SK-N-SH treated with all-trans-retinoic acid at 6 μM for 48 hours (cell line): ENCODE results near the gene POLD4.
A peak's percentile ranks its signal among the peaks of the same experiment; 100 is the strongest.
"Not testable (repeated sequence)": the region's sequence is repeated elsewhere in the genome, so short reads cannot be mapped to it uniquely, and the experiment has no call there.

ENCODE experiments used
- ATAC-seq: fragments of 200-7000 bp; cut with Tn5 transposase; 3 replicates; pipeline ENCODE4 v1.9.1; 2020; ENCODE audit warnings: mild to moderate bottlenecking, moderate library complexity
- ARNTL ChIP-seq: fragments of 450-650 bp; formaldehyde crosslinking; IDR thresholded peaks from 2 replicates; pipeline ENCODE4 v1.5.0; 2020; ENCODE audit warnings: low read depth, mild to moderate bottlenecking, moderate library complexity, borderline replicate concordance
- BACH2 ChIP-seq: fragments of 250-450 bp; sonication (Bioruptor Pico); IDR thresholded peaks from 2 replicates; pipeline ENCODE4 v1.9.0; 2021; ENCODE audit warnings: mild to moderate bottlenecking, borderline replicate concordance
- CREB5 ChIP-seq: fragments of 250-450 bp; sonication (Bioruptor Pico); IDR thresholded peaks from 2 replicates; pipeline ENCODE4 v1.5.1; 2020; ENCODE audit warnings: low read depth, mild to moderate bottlenecking, moderate library complexity
- CSDC2 ChIP-seq: fragments of 250-450 bp; sonication (Bioruptor Pico); IDR thresholded peaks from 2 replicates; pipeline ENCODE4 v1.5.0; 2020; ENCODE audit warnings: mild to moderate bottlenecking, moderate library complexity
- CSRNP3 ChIP-seq: fragments of 250-450 bp; sonication (Bioruptor Pico); IDR thresholded peaks from 2 replicates; pipeline ENCODE4 v1.5.1; 2021; ENCODE audit warnings: mild to moderate bottlenecking, moderate library complexity
- ESRRG ChIP-seq: fragments of 250-450 bp; sonication (Bioruptor Pico); IDR thresholded peaks from 2 replicates; pipeline ENCODE4 v1.6.1; 2021; ENCODE audit warnings: mild to moderate bottlenecking
- GLIS3 ChIP-seq: fragments of 250-450 bp; sonication (Bioruptor Pico); IDR thresholded peaks from 2 replicates; pipeline ENCODE4 v1.5.0; 2020; ENCODE audit warnings: mild to moderate bottlenecking, moderate library complexity
- ISL1 ChIP-seq: fragments of 250-450 bp; sonication (Bioruptor Pico); IDR thresholded peaks from 2 replicates; pipeline ENCODE4 v2.1.2; 2022; ENCODE audit warnings: mild to moderate bottlenecking, moderate library complexity
- OSR1 ChIP-seq: fragments of 250-450 bp; sonication (Bioruptor Pico); IDR thresholded peaks from 2 replicates; pipeline ENCODE4 v1.8.0; 2022; ENCODE audit warnings: moderate library complexity, mild to moderate bottlenecking, inconsistent platforms
- PATZ1 ChIP-seq: fragments of 250-450 bp; sonication (Bioruptor Pico); IDR thresholded peaks from 2 replicates; pipeline ENCODE4 v1.8.0; 2020; ENCODE audit warnings: mild to moderate bottlenecking, moderate library complexity, borderline replicate concordance
- POU6F1 ChIP-seq: fragments of 250-450 bp; sonication (Bioruptor Pico); IDR thresholded peaks from 2 replicates; pipeline ENCODE4 v1.8.0; 2021; ENCODE audit warnings: low read depth, mild to moderate bottlenecking, moderate library complexity, borderline replicate concordance
- PPARA ChIP-seq: fragments of 250-450 bp; sonication (Bioruptor Pico); IDR thresholded peaks from 2 replicates; pipeline ENCODE4 v1.5.0; 2020; ENCODE audit warnings: mild to moderate bottlenecking, borderline replicate concordance
- RARB ChIP-seq: fragments of 250-450 bp; sonication (Bioruptor Pico); IDR thresholded peaks from 2 replicates; pipeline ENCODE4 v1.8.0; 2021; ENCODE audit warnings: mild to moderate bottlenecking, moderate library complexity
- SNAI2 ChIP-seq: fragments of 250-450 bp; sonication (Bioruptor Pico); IDR thresholded peaks from 2 replicates; pipeline ENCODE4 v1.5.0; 2020; ENCODE audit warnings: mild to moderate bottlenecking, moderate library complexity
- TCF4 ChIP-seq: fragments of 250-450 bp; sonication (Bioruptor Pico); IDR thresholded peaks from 2 replicates; pipeline ENCODE4 v1.8.0; 2021; ENCODE audit warnings: mild to moderate bottlenecking, moderate library complexity, borderline replicate concordance
- TOX ChIP-seq: fragments of 250-450 bp; sonication (Bioruptor Pico); IDR thresholded peaks from 2 replicates; pipeline ENCODE4 v1.8.0; 2021; ENCODE audit warnings: mild to moderate bottlenecking, moderate library complexity, borderline replicate concordance
- TSHZ2 ChIP-seq: fragments of 250-450 bp; sonication (Bioruptor Pico); IDR thresholded peaks from 2 replicates; pipeline ENCODE4 v1.5.0; 2020; ENCODE audit warnings: mild to moderate bottlenecking, moderate library complexity
- ZC3H10 ChIP-seq: fragments of 250-450 bp; sonication (Bioruptor Pico); IDR thresholded peaks from 2 replicates; pipeline ENCODE4 v1.5.1; 2021; ENCODE audit warnings: mild to moderate bottlenecking, moderate library complexity
- ZFP3 ChIP-seq: fragments of 250-450 bp; sonication (Bioruptor Pico); IDR thresholded peaks from 2 replicates; pipeline ENCODE4 v1.5.0; 2020; ENCODE audit warnings: mild to moderate bottlenecking, moderate library complexity
- ZNF565 ChIP-seq: fragments of 450-650 bp; formaldehyde crosslinking; conservative IDR thresholded peaks from 2 replicates; pipeline ENCODE4 v1.5.0; 2020; ENCODE audit warnings: low read depth, mild to moderate bottlenecking, moderate library complexity
- ZNF70 ChIP-seq: fragments of 450-650 bp; formaldehyde crosslinking; IDR thresholded peaks from 2 replicates; pipeline ENCODE4 v1.5.0; 2020; ENCODE audit warnings: mild to moderate bottlenecking, moderate library complexity
- ZNF8 ChIP-seq: fragments of 450-650 bp; formaldehyde crosslinking; IDR thresholded peaks from 2 replicates; pipeline ENCODE4 v1.5.0; 2020; ENCODE audit warnings: mild to moderate bottlenecking, moderate library complexity

Gene POLD4

GRCh38 chr11:67320011-67320410, 33.3 kb downstream of the POLD4 start:
- TF ChIP-seq ESRRG (CRISPR knock-in tag) (no peak), PPARA (CRISPR knock-in tag) (no peak), ARNTL (CRISPR knock-in tag) (no peak), ZC3H10 (CRISPR knock-in tag) (no peak), RARB (no peak), ISL1 (no peak), ZNF70 (CRISPR knock-in tag) (no peak), ZNF8 (CRISPR knock-in tag) (no peak), TCF4 (CRISPR knock-in tag) (no peak), GLIS3 (CRISPR knock-in tag) (no peak), TSHZ2 (no peak), PATZ1 (CRISPR knock-in tag) (no peak), CSDC2 (CRISPR knock-in tag) (no peak), CSRNP3 (no peak), ZNF565 (CRISPR knock-in tag) (no peak), CREB5 (no peak), OSR1 (CRISPR knock-in tag) (no peak), BACH2 (CRISPR knock-in tag) (no peak), SNAI2 (CRISPR knock-in tag) (no peak), ZFP3 (CRISPR knock-in tag) (no peak)
- no peak for ATAC-seq

GRCh38 chr11:67318876-67319275, 34.5 kb downstream of the POLD4 start:
- not testable (repeated sequence) for ATAC-seq

GRCh38 chr11:67317888-67318555, 35.3 kb downstream of the POLD4 start:
- peak; percentile 46 for ATAC-seq

More at GRCh38 chr11:67317888-67318555, 35.3 kb downstream of the POLD4 start:
- TF ChIP-seq ZNF565 (CRISPR knock-in tag): no peak
- TF ChIP-seq ESRRG (CRISPR knock-in tag): no peak
- no peak for TF ChIP-seq OSR1 (CRISPR knock-in tag)
- TF ChIP-seq ZNF70 (CRISPR knock-in tag): no peak
- no peak for TF ChIP-seq TCF4 (CRISPR knock-in tag)
- TF ChIP-seq PPARA (CRISPR knock-in tag): no peak
- TF ChIP-seq TOX (CRISPR knock-in tag): no peak
- no peak for TF ChIP-seq CSDC2 (CRISPR knock-in tag)
- TF ChIP-seq ZNF8 (CRISPR knock-in tag): no peak
- no peak for TF ChIP-seq CREB5
- no peak for TF ChIP-seq ZC3H10 (CRISPR knock-in tag)
- no peak for TF ChIP-seq ZFP3 (CRISPR knock-in tag)
- TF ChIP-seq GLIS3 (CRISPR knock-in tag): no peak
- no peak for TF ChIP-seq CSRNP3
- TF ChIP-seq POU6F1 (CRISPR knock-in tag): no peak
- no peak for TF ChIP-seq ISL1
